Heart left ventricle (tissue), 16 donors: ENCODE data around the gene TTC19. TPM values are rescaled to one million over a fixed set of nuclear protein-coding genes. Genes with fewer than 3 reads are reported as not detected.
A peak's percentile ranks its signal among the peaks of the same experiment; 100 is the strongest.
"Not testable (repeated sequence)": the region's sequence is repeated elsewhere in the genome, so short reads cannot be mapped to it uniquely, and the experiment has no call there.

Experiments used
- ATAC-seq, 4 donors: fragments of 200-7000 bp; cut with Tn5 transposase; one replicate each; pipeline ENCODE4 v1.9.1; 2020 to 2022; ENCODE audit warnings: moderate library complexity in 4 of 4, mild to moderate bottlenecking in 3 of 4, moderate number of reproducible peaks in 1 of 4
- DNase-seq, 5 donors: peaks; one replicate each; pipeline ENCODE4 v3.0.0-alpha.2; 2020
- H3K27ac ChIP-seq, 12 donors: fragments of 200-600 bp; sonication (generic) in 4 of 12; one replicate each; pipeline versions ENCODE4 v1.5.0 to v1.8.0; 2016 to 2022; ENCODE audit warnings: mild to moderate bottlenecking in 2 of 12
- H3K27me3 ChIP-seq, 9 donors: fragments of 200-600 bp; sonication (generic) in 2 of 9; one replicate each; pipeline versions ENCODE4 v1.5.1 to v1.8.0; 2016 to 2022; ENCODE audit warnings: mild to moderate bottlenecking in 3 of 9
- H3K36me3 ChIP-seq, 9 donors: fragments of 200-600 bp; sonication (generic) in 2 of 9; one replicate each; pipeline versions ENCODE4 v1.5.0 to v1.8.0; 2018 to 2022; ENCODE audit warnings: mild to moderate bottlenecking in 2 of 9
- H3K4me1 ChIP-seq, 12 donors: fragments of 200-600 bp; sonication (generic) in 4 of 12; one replicate each; pipeline versions ENCODE4 v1.5.0 to v1.8.0; 2016 to 2022; ENCODE audit warnings: mild to moderate bottlenecking in 3 of 12
- H3K4me3 ChIP-seq, 12 donors: fragments of 200-600 bp; sonication (generic) in 4 of 12; one replicate each; pipeline versions ENCODE4 v1.5.0 to v1.8.0; 2017 to 2022; ENCODE audit warnings: mild to moderate bottlenecking in 9 of 12, moderate library complexity in 4 of 12
- H3K9me3 ChIP-seq, 12 donors: fragments of 200-600 bp; sonication (generic) in 4 of 12; one replicate each; pipeline versions ENCODE4 v1.5.0 to v1.8.0; 2016 to 2022; ENCODE audit warnings: mild to moderate bottlenecking in 1 of 12
- CTCF ChIP-seq, 12 donors: fragments of 200-600 bp; sonication (generic) in 4 of 12; IDR thresholded peaks; one replicate each; pipeline versions ENCODE4 v1.5.0 to v1.8.0; 2018 to 2022; ENCODE audit warnings: antibody characterized with exemption in 12 of 12, mild to moderate bottlenecking in 5 of 12
- POLR2A ChIP-seq, 2 donors: fragments of 450-650 bp; IDR thresholded peaks; one replicate each; pipeline ENCODE4 v1.6.1; 2017; ENCODE audit warnings: antibody characterized with exemption in 2 of 2, mild to moderate bottlenecking in 2 of 2, moderate library complexity in 2 of 2
- WGBS, 4 donors: extraction: QIAGEN DNeasy Blood & Tissue Kit in 2 of 4; methylation state at CpG; one replicate each; pipeline versions ENCODE4 v1.1.5 to v1.1.7; 2013 to 2018; 5-methylcytosine and 5-hydroxymethylcytosine counted together
- intact Hi-C, 10 donors: fragments of 100-400 bp; cut with DNase I; formaldehyde crosslinking; loops; one replicate each; pipeline versions ENCODE4 v1.11.1 to v1.14.2; 2022
- polyA plus RNA-seq, 2 donors: library from polyadenylated mRNA; stranded (reverse); fragments of 200-250 nt; gene quantifications; one replicate each; pipeline ENCODE4 v1.2.3, GENCODE V29; 2013
- total RNA-seq, 9 donors: library from RNA; depleted of rRNA in 2 of 9; stranded (reverse); fragments of >200 nt in 2 of 9; fragmentation: NEBNext Ultra II Directional in 3 of 9; extraction: Animal tissue kit (Norgen Biotek cat#: 25700) in 3 of 9; gene quantifications; one replicate each; pipeline versions ENCODE4 v1.1.0 to v1.2.4, GENCODE V29; 2016 to 2023
- donor health status: ischemic (EF 13 %, LVEDD 7.1; RV severe dilation, severe dysfunction).
- donor health status: healthy with polysubstance abuse.
- donor health status: DM: no; HTN: yes; CAD: no.
- donor health status: DM: no; HTN: no; CAD: no.
- donor health status: ischemic (EF 25% LVEDD 6.9; RV normal size, moderate dysfunction).
- donor health status: ischemic (EF 25% LVEDD 5.7; RV mildly dilated, moderate dysfunction).
- donor health status: healthy.
- donor health status: DM: yes; HTN: yes; CAD: no.
- donor health status: ischemic (EF 35%, LVEDD 5.7; RV mildly dilated, moderate dysfunction).
- donor health status: nonischemic (EF 11% LVEDD 7.7; RV severe dilation, severe dysfunction).
- donor health status: DM: yes; HTN: yes; CAD: no.
- donor health status: PGD.
- donor health status: ischemic (EF 29% LVEDD 5.4; RV normal size, mild dysfunction).
- donor health status: nonischemic (EF 23%, LVEDD 6.1; RV moderate dilation, normal function).

Gene TTC19
- total and polyA plus RNA-seq, 11 donors, result 10.3 to 47.0 (median 28.6) TPM

DNA sequence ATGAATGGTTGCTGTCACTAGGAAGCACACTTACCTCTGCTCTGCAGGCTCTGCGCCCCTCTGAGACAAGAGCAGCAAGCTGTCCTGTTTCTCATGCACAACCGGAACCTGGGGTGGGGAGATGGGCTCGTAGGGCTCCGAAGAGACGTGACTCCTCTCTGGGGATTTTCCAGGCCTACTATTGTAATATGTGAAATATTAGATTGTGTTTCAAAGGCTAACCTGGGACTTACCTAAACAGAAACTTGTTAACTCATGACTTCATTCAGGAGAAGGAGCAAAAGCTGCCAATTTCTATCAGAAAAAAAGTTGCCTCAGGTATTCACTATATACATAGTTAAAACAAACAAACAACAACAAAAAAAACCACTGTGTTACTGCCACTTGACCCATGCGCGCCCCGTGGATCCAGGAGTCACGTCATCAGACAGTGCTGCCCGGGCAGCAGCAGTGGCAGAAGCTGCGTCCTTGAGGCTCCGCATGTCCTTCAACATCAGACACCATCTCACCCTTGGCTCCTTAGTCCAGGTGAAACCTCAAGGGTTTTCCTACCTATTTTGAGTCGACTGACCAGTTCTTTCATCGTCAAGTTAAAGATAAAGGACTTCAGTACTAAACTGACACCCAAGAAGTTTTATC is 49.3 kb downstream of the TTC19 start:
- intact Hi-C loops, result no loop called here
- Histone ChIP-seq H3K27me3 (no peaks in the 10 kb centered on the region), H3K9me3 (peaks cover 0 to 14% (median 0%) of the 10 kb centered on the region in 12 donors), H3K27ac (no peak overlapping the region), H3K36me3 (peaks cover 0 to 84% (median 66%) of the 10 kb centered on the region in 9 donors), H3K4me3 (no peak overlapping the region), H3K4me1 (peaks cover 0 to 10% (median 0%) of the 10 kb centered on the region in 12 donors)
- no peak for ATAC-seq
- WGBS, 4 donors, result 82 to 90% (median 87%) methylated on average over 14 of the region's 14 CpGs
- DNase-seq, result no peak
- TF ChIP-seq POLR2A (IDR thresholded peaks at IDR 0.05) (no peak), CTCF (IDR thresholded peaks at IDR 0.05) (no peak)

- TF ChIP-seq POLR2A (IDR thresholded peaks at IDR 0.05) (no peak), CTCF (IDR thresholded peaks at IDR 0.05) (no peak)
- H3K9me3 ChIP-seq, result peaks cover 0 to 17% (median 0%) of the 10 kb centered on the region in 12 donors
- peaks cover 0 to 10% (median 0%) of the 10 kb centered on the region in 12 donors for H3K4me1 ChIP-seq
- intact Hi-C loops, result no loop called here
- peaks cover 0 to 84% (median 64%) of the 10 kb centered on the region in 9 donors for H3K36me3 ChIP-seq
- H3K27ac ChIP-seq, result no peak overlapping the region
- ATAC-seq (no peak), DNase-seq (no peak)
- no peak overlapping the region for H3K4me3 ChIP-seq
- 96 to 99% (median 97%) methylated on average over 6 of the region's 6 CpGs for WGBS, 4 donors
- H3K27me3 ChIP-seq, result no peaks in the 10 kb centered on the region
Measured at GRCh38 chr17:16050844-16051243, 51.2 kb downstream of the TTC19 start.

GRCh38 chr17:16052486-16052885 is 52.9 kb downstream of the TTC19 start:
- intact Hi-C loops, result no loop called here
- WGBS, 4 donors, result 18 to 36% (median 30%) methylated on average over 1 of the region's 1 CpG
- Histone ChIP-seq H3K27me3 (no peaks in the 10 kb centered on the region), H3K36me3 (peaks cover 2 to 84% (median 64%) of the 10 kb centered on the region in 9 donors), H3K27ac (peak overlapping the region in 1 of 12 donors; percentile 5), H3K4me1 (peaks cover 0 to 10% (median 0%) of the 10 kb centered on the region in 12 donors), H3K9me3 (peaks cover 0 to 17% (median 0%) of the 10 kb centered on the region in 12 donors), H3K4me3 (no peak overlapping the region)
- peak in 1 of 4 donors; percentile 36 for ATAC-seq
- TF ChIP-seq POLR2A (IDR thresholded peaks at IDR 0.05), result no peak
- TF ChIP-seq CTCF (IDR thresholded peaks at IDR 0.05), result no peak
- no peak for DNase-seq

- H3K27ac ChIP-seq, ATAC-seq, DNase-seq, H3K4me1 ChIP-seq, H3K27me3 ChIP-seq, intact Hi-C loops, H3K4me3 ChIP-seq: not testable (repeated sequence)
- Histone ChIP-seq H3K9me3 (peaks cover 0 to 17% (median 0%) of the 10 kb centered on the region in 12 donors), H3K36me3 (peaks cover 2 to 86% (median 65%) of the 10 kb centered on the region in 9 donors)
- WGBS, 4 donors, result 73 to 97% (median 88%) methylated on average over 4 of the region's 4 CpGs
Measured at GRCh38 chr17:16055139-16055538, 55.5 kb downstream of the TTC19 start.
